Activated B cell treated with CpG ODN at 0.5 μM for 24 hours (primary cell): ENCODE results near the gene EFCAB8. TPM values are rescaled to one million over a fixed set of nuclear protein-coding genes. Genes with fewer than 3 reads are reported as not detected.
A peak's percentile ranks its signal among the peaks of the same experiment; 100 is the strongest.
"Not testable (repeated sequence)": the region's sequence is repeated elsewhere in the genome, so short reads cannot be mapped to it uniquely, and the experiment has no call there.

Source experiments
- ATAC-seq: fragments of 200-7000 bp; cut with Tn5 transposase; one replicate; pipeline ENCODE4 v1.10.0; 2021; ENCODE audit warnings: low read depth, mild to moderate bottlenecking, moderate library complexity
- CTCF ChIA-PET: fragments of 350-600 bp; sonication (Branson Sonifier 250); formaldehyde crosslinking; loops from one replicate; lab custom pipeline; 2021; ENCODE audit warnings: antibody characterized with exemption; lab: Charles Lee
- POLR2A ChIA-PET: fragments of 350-600 bp; sonication (Branson Sonifier 250); formaldehyde crosslinking; loops from one replicate; lab custom pipeline; 2021; ENCODE audit warnings: antibody characterized with exemption; lab: Charles Lee
- DNase-seq: peaks from one replicate; pipeline ENCODE4 v3.0.0; 2022
- H3K27ac Mint-ChIP-seq: one replicate; pipeline ENCODE4 v1.8.0; 2020; ENCODE audit warnings: mixed read lengths
- H3K27me3 Mint-ChIP-seq: one replicate; pipeline ENCODE4 v1.8.0; 2021; ENCODE audit warnings: mixed read lengths
- H3K36me3 Mint-ChIP-seq: one replicate; pipeline ENCODE4 v1.8.0; 2021; ENCODE audit warnings: low read depth, mixed read lengths
- H3K4me1 Mint-ChIP-seq: one replicate; pipeline ENCODE4 v1.8.0; 2021; ENCODE audit warnings: mixed read lengths
- H3K4me3 Mint-ChIP-seq: one replicate; pipeline ENCODE4 v1.8.0; 2020; ENCODE audit warnings: mild to moderate bottlenecking, mixed read lengths
- H3K9me3 Mint-ChIP-seq: one replicate; pipeline ENCODE4 v1.8.0; 2020; ENCODE audit warnings: mixed read lengths
- intact Hi-C: fragments of 100-400 bp; cut with micrococcal nuclease; formaldehyde crosslinking; loops from one replicate; pipeline ENCODE4 v1.15.1; 2024
- total RNA-seq: library from RNA; stranded (reverse); gene quantifications from 2 replicates; pipeline ENCODE4 v1.2.3, GENCODE V29; 2022
- TF ChIP-seq, protein P1 (sequence below): fragments of 200-600 bp; IDR thresholded peaks from one replicate; pipeline ENCODE4 v1.8.0; 2022; ENCODE audit warnings: antibody characterized with exemption, mild to moderate bottlenecking

The EFCAB8 gene
- total RNA-seq, 1 donor from 2014 or later = 0.71 TPM

DNA sequence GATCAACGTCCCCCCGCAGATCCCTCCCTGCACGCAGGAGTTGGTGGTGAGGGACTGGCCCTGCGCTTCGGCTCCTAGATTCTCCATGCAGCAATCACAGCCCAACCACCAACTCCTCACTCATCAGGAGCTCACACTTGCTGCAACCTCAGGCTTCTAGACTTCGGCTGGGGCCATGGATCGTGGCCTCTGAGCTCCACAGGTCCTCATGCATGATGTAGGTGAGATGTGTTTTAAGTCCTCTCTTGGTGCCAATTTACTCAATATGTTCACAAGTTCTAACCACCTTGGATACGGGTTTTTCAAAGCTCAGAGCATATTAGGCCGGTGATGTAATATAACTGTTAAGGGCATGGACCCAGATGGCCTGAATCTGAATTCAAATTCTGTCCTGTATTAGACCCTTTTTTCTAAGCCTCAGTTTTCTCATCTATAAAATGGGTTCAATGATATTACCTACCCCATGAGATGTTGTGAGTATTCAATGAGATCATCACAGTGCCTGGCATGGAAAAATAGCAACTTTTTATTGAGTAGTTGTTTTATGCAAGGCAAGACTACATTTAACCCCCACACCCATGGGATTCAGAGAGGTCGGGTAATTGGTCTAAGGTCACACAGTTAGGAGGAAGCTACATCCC lies 114.5 kb downstream of the EFCAB8 start:
- intact Hi-C loops = loop anchor here (5.0 kb wide), 3 partner anchors 34 to 1544 kb away; partner anchors contain the start of genes BPIFB2, DYNLRB1, PLAGL2 and POFUT1
- DNase-seq = no peak
- H3K27ac Mint-ChIP-seq = no peak overlapping the region
- H3K9me3 Mint-ChIP-seq = peaks cover 2% of the 10 kb centered on the region
- TF ChIP-seq, protein P1, sequence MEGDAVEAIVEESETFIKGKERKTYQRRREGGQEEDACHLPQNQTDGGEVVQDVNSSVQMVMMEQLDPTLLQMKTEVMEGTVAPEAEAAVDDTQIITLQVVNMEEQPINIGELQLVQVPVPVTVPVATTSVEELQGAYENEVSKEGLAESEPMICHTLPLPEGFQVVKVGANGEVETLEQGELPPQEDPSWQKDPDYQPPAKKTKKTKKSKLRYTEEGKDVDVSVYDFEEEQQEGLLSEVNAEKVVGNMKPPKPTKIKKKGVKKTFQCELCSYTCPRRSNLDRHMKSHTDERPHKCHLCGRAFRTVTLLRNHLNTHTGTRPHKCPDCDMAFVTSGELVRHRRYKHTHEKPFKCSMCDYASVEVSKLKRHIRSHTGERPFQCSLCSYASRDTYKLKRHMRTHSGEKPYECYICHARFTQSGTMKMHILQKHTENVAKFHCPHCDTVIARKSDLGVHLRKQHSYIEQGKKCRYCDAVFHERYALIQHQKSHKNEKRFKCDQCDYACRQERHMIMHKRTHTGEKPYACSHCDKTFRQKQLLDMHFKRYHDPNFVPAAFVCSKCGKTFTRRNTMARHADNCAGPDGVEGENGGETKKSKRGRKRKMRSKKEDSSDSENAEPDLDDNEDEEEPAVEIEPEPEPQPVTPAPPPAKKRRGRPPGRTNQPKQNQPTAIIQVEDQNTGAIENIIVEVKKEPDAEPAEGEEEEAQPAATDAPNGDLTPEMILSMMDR = no peak
- no peak overlapping the region for H3K4me3 Mint-ChIP-seq
- H3K36me3 Mint-ChIP-seq = no peaks in the 10 kb centered on the region
- no peak for ATAC-seq
- H3K27me3 Mint-ChIP-seq = no peaks in the 10 kb centered on the region
- peaks cover 12% of the 10 kb centered on the region for H3K4me1 Mint-ChIP-seq
- CTCF ChIA-PET = no interaction called here
- POLR2A ChIA-PET = interaction anchor here (1.4 to 1.5 kb wide), 2 partner anchors 18 to 1020 kb away, joined by 3 to 5 read pairs; partner anchors contain the start of gene RALY

DNA sequence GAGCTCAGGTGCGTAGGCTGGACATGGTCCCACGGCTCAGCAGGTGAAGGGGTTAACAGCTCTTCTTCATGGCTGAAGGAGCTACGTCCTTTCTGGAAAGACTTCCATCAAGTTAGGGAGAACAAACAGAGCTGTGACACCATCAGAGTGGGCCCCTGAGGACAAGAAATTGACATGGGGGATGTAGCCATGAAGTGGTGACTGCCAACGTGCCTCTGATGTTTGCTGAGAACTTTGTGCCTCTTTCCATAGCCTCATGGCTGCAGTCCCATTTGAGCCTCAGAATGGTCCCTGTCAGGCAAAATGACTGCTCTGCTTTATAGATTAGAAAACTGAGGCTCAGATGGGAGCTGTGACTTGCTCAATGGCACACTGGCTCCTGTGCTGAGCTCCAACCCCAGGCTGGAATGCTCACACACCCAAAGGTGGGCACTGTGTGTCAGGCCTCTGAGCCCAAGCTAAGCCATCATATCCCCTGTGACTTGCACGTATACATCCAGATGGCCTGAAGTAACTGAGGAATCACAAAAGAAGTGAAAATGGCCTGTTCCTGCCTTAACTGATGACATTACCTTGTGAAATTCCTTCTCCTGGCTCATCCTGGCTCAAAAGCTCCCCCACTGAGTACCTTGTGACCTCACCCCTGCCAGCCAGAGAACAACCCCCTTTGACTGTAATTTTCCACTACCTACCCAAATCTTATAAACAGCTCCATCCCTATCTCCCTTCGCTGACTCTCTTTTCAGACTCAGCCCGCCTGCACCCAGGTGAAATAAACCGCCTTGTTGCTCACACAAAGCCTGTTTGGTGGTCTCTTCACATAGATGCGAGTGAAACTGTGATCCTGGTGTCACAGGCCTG lies 115.7 kb downstream of the EFCAB8 start:
- peak overlapping the region; percentile 48 for H3K27ac Mint-ChIP-seq
- H3K4me3 Mint-ChIP-seq, H3K9me3 Mint-ChIP-seq, H3K4me1 Mint-ChIP-seq, DNase-seq, H3K27me3 Mint-ChIP-seq, H3K36me3 Mint-ChIP-seq, ATAC-seq, CTCF ChIA-PET: not testable (repeated sequence)
- intact Hi-C loops = loop anchor here (5.0 kb wide), 3 partner anchors 33 to 1543 kb away; partner anchors contain the start of genes BPIFB2, DYNLRB1, PLAGL2 and POFUT1
- POLR2A ChIA-PET = interaction anchor here (1.4 to 1.5 kb wide), 2 partner anchors 9 to 17 kb away, joined by 3 read pairs; no protein-coding TSS in a partner anchor

DNA sequence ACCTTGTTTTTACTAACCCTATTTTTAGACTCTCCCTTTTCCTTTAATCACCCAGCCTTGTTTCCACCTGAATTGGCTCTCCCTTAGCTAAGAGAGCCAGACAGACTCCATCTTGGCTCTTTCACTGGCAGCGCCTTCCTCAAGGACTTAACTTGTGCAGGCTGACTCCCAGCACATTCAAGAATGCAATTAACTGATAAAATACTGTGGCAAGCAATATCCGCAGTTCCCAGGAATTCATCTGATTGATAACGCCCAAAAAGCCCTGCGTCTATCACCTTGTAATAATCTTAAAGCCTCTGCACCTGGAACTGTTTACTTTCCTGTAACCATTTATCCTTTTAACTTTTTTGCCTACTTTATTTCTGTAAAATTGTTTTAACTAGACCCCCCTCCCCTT lies 116.4 kb downstream of the EFCAB8 start:
- H3K9me3 Mint-ChIP-seq, intact Hi-C loops: not testable (repeated sequence)
- POLR2A ChIA-PET = interaction anchor here (1.4 kb wide), 1 partner anchor 9 kb away, joined by 3 read pairs; no protein-coding TSS in a partner anchor

DNA sequence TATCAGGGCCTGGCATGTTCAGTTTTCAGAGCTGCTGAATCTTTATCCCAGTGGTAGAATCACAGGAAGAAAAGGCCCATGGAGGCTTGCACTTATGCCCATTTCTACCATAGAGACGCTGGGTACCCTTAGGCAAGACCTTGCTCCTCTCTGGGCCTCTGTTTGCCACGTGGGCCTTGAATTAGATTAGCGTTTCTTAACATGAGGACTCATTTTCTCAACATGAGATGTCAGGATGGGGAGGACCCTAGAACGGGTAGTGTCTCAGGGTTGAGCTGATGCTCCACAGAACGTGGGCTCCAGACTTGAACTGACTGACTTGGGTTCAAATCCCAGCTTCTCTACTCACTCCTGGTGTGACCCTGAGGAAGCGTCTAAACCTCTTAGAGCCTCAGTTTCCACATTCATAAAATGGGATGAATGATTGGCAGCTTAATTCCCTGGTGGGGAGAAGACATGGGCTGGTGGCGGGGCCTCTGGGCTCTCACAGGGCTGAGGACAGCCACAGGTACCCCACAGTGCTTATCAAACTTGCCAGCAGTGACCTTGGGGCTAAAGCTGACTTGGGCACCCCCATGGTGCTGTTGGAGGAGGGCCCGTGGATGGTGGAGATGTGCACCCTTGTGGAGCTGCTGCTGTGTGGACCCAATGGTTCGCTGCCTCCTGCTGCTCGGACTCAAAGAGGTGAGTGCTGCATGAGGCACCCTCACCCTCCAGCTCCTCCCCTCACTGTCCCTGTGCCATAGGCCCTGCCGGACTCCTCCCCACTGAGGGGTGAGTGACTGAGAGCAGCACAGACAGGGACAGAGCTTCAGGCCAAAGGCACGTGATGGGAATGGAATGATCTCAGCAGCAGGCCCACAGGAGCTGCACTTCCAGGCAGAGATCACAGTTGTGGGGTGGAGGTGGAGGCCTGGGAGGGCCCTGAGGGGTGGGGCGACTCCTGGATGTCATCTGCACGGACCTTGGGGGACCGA lies 117.3 kb downstream of the EFCAB8 start:
- no peaks in the 10 kb centered on the region for H3K36me3 Mint-ChIP-seq
- ATAC-seq (no peak), DNase-seq (no peak)
- CTCF ChIA-PET = no interaction called here
- peaks cover 3% of the 10 kb centered on the region for H3K4me1 Mint-ChIP-seq
- TF ChIP-seq, protein P1 = no peak
- H3K9me3 Mint-ChIP-seq = peaks cover 2% of the 10 kb centered on the region
- no peak overlapping the region for H3K4me3 Mint-ChIP-seq
- intact Hi-C loops = no loop called here
- peak overlapping the region; percentile 15 for H3K27ac Mint-ChIP-seq
- no peaks in the 10 kb centered on the region for H3K27me3 Mint-ChIP-seq
- POLR2A ChIA-PET = interaction anchor here (1.4 kb wide), 1 partner anchor 8 kb away, joined by 3 read pairs; no protein-coding TSS in a partner anchor

More for the DNA sequence above, 116.4 kb downstream of the EFCAB8 start:
- ATAC-seq, H3K27me3 Mint-ChIP-seq, H3K4me1 Mint-ChIP-seq, H3K4me3 Mint-ChIP-seq, DNase-seq, CTCF ChIA-PET, H3K36me3 Mint-ChIP-seq: not testable (repeated sequence)
- H3K27ac Mint-ChIP-seq = peak overlapping the region; percentile 48

DNA sequence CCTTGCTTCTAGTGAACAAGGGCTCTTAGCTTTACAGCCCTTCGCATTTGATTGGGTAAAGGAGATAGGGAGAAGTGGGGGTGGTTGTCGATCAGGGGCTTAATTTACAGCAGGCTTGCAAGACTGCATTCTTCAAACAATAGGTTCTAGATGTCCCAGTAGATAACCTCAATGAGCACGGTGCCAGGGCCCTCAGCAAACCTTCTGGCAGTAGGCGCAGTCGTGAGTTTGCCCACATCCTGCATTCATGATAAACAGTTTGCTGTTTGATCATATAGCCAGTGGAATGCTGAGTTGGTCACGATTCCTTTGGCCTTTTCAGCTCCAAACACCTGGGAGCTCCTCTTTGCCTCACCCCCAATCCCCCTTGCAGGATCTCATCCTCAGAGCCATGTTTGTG lies 118.0 kb downstream of the EFCAB8 start:
- Mint-ChIP-seq H3K9me3 (peaks cover 2% of the 10 kb centered on the region), H3K27ac (peak overlapping the region; percentile 15), H3K36me3 (no peaks in the 10 kb centered on the region), H3K27me3 (no peaks in the 10 kb centered on the region), H3K4me1 (peaks cover 3% of the 10 kb centered on the region), H3K4me3 (no peak overlapping the region)
- ATAC-seq = no peak
- intact Hi-C loops = no loop called here
- TF ChIP-seq, protein P1 = no peak
- ChIA-PET CTCF (no interaction called here), POLR2A (no interaction called here)
- no peak for DNase-seq
